GM18505 (cell line): ENCODE data around the gene PGLYRP3.

Experiments
- ATAC-seq: cut with Tn5 transposase; IDR thresholded peaks from one replicate; pipeline ENCODE4 v1.9.1; 2021; ENCODE audit not compliant: unreplicated experiment
- POLR2A ChIP-seq: IDR thresholded peaks from 4 replicates; pipeline ENCODE4 v1.6.1; 2011; ENCODE audit warnings: borderline replicate concordance; ENCODE audit not compliant: insufficient read depth, insufficient read length; ENCODE audit errors: extremely low read depth

PGLYRP3 gene

DNA sequence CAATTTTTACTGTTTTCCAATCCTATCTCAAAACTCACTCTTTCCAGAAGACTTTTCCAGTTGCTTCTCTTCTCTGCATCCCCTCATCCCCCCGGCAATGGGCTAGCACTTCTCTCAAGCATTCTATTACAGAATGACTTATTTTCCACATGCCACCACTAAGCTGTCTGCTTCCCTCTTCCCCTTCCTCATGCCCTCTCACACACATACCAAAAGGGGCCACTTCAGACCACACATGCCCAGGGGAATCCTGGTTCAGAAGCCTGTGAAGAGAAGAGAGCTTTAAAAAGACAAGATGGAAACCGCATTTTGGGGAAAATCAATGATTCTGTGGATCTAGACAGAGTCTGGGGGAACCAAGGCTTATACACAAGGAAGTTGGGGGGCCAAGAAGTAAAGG, 61.7 kb downstream of the PGLYRP3 start:
- ATAC-seq = no peak
- TF ChIP-seq POLR2A = no peak

DNA sequence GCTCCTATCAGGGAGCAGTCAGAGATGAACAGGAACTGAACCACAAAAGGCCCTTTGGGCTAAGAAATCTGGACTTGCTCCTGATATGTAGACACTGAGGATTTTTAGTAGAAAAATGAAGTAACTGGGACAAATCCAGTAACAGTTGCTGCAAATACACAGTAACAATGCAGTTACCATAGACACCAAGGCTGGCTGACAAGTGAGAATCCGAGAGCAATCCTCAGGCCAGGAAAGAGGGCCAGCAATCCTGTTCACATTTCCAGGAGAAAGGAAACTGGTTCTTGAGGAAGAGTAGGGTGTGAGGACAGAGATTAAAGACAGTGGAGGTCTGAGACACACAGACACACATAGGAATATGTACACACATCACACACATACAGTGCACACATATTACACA, 62.6 kb downstream of the PGLYRP3 start:
- no peak for TF ChIP-seq POLR2A
- ATAC-seq = no peak

DNA sequence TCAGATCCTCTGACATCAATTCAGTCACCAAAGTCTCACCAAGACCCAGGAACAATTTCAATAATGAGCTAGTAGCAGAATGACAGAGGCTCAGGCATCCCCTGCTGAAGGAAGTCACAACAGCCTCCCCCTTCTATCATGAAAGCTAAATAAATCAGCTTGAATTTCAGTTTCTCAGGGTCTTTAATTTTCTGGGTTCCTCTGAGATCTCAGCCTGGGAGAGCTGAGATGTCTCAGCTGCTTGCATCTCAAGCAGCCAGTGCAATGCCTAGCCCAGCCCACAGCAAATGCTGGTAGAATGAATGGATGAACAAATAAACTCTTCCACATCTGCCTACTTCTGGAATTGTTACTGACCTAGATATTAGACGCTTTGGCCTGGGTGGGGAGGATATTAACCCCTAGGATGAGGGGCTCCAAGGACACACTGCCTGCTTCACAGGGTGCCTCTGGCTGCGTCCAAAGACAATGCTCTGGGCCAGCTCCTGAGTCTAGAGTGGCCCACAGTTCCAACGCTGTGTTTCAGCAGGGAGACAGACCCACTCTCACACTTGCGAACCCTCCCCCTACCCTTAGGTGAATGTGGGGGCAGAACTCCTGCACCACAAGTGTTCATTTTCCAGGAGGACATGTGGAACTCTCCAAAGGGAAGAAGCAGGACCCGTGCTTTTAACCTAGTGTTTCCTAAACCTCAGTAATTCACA, 64.4 kb downstream of the PGLYRP3 start:
- no peak for TF ChIP-seq POLR2A
- no peak for ATAC-seq
